ENCODE data around the gene CORIN. TPM values are rescaled to one million over a fixed set of nuclear protein-coding genes. Genes with fewer than 3 reads are reported as not detected.

The CORIN gene
- total and polyA plus RNA-seq, 2 donors (not counting 3 experiments of a cell fraction or from before 2014, with no cell fraction given) = 0.07 to 0.40 TPM

- no peaks in the 10 kb centered on the region for H3K79me2 ChIP-seq (ENCODE audit: control insufficient read depth, insufficient read depth, low read length)
- no peak overlapping the region for H2AFZ ChIP-seq (ENCODE audit: low read depth, low read length)
- H3K27me3 ChIP-seq (ENCODE audit: control insufficient read depth in 2 of 2, insufficient read depth in 2 of 2, low read length in 2 of 2) = peaks cover 0 to 9% of the 10 kb centered on the region in 2 experiments
- H4K20me1 ChIP-seq (replicated peaks; ENCODE audit: control insufficient read depth, extremely low read depth, insufficient read depth, low read length) = no peaks in the 10 kb centered on the region
- TF ChIP-seq MYC (IDR thresholded peaks at IDR 0.05; ENCODE audit: low read depth, low read length) (no peak), POLR2AphosphoS5 (IDR thresholded peaks at IDR 0.05; ENCODE audit: insufficient read depth, low read depth, low read length) (no peak), EZH2 (IDR thresholded peaks at IDR 0.05; ENCODE audit: borderline replicate concordance, low read depth, low read length, severe bottlenecking) (no peak), POLR2A (IDR thresholded peaks at IDR 0.05; ENCODE audit: low read depth, low read length) (no peak), JUN (IDR thresholded peaks at IDR 0.05; ENCODE audit: borderline replicate concordance, insufficient read depth, insufficient read length, low read depth) (no peak), FOS (IDR thresholded peaks at IDR 0.05; ENCODE audit: borderline replicate concordance, insufficient read depth, low read length) (no peak), GATA2 (IDR thresholded peaks at IDR 0.05; ENCODE audit: insufficient read depth, insufficient read length, low read depth, low read length) (no peak)
- TF ChIP-seq, protein P1, sequence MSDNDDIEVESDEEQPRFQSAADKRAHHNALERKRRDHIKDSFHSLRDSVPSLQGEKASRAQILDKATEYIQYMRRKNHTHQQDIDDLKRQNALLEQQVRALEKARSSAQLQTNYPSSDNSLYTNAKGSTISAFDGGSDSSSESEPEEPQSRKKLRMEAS (IDR thresholded peaks at IDR 0.05; ENCODE audit: insufficient read depth, insufficient read length) = no peak
- TF ChIP-seq, protein P2, sequence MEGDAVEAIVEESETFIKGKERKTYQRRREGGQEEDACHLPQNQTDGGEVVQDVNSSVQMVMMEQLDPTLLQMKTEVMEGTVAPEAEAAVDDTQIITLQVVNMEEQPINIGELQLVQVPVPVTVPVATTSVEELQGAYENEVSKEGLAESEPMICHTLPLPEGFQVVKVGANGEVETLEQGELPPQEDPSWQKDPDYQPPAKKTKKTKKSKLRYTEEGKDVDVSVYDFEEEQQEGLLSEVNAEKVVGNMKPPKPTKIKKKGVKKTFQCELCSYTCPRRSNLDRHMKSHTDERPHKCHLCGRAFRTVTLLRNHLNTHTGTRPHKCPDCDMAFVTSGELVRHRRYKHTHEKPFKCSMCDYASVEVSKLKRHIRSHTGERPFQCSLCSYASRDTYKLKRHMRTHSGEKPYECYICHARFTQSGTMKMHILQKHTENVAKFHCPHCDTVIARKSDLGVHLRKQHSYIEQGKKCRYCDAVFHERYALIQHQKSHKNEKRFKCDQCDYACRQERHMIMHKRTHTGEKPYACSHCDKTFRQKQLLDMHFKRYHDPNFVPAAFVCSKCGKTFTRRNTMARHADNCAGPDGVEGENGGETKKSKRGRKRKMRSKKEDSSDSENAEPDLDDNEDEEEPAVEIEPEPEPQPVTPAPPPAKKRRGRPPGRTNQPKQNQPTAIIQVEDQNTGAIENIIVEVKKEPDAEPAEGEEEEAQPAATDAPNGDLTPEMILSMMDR (IDR thresholded peaks at IDR 0.05; ENCODE audit: extremely low read depth in 1 of 2, insufficient read depth in 1 of 2, low read depth in 1 of 2, low read length in 2 of 2) = no peak
- DNase-seq (ENCODE audit: low read depth, low spot score) (no peak), FAIRE-seq (no peak)
- no TSS peak for BruUV-seq (replicated peaks)
- no peak overlapping the region for H3K9ac ChIP-seq (replicated peaks; ENCODE audit: extremely low read depth, insufficient read depth, low read length)
- no peaks in the 10 kb centered on the region for H3K9me3 ChIP-seq (replicated peaks; ENCODE audit: control insufficient read depth, insufficient read depth, low read length)
- H3K4me1 ChIP-seq (ENCODE audit: control insufficient read depth, extremely low read depth, insufficient read depth, low read length) = no peaks in the 10 kb centered on the region
- dilution Hi-C loops (cut with MboI; ENCODE audit: extremely low pct_ligation_motif_present, low sequenced_read_pairs) (no loop called here), intact Hi-C loops (cut with micrococcal nuclease) (no loop called here)
- no peaks in the 10 kb centered on the region for H3K36me3 ChIP-seq (ENCODE audit: control insufficient read depth in 2 of 2, extremely low read depth in 1 of 2, insufficient read depth in 2 of 2, low read length in 2 of 2)
- no peaks in the 10 kb centered on the region for H3K9me1 ChIP-seq (replicated peaks; ENCODE audit: control insufficient read depth, extremely low read depth, insufficient read depth, low read length)
- POLR2A ChIA-PET = no interaction called here
- CTCF ChIA-PET = interaction anchor here (1.5 kb wide), 1 partner anchor 10 kb away, joined by 5 read pairs; no protein-coding TSS in a partner anchor
- no peak overlapping the region for H3K4me2 ChIP-seq (ENCODE audit: insufficient read depth, low read length)
- no peak overlapping the region for H3K4me3 ChIP-seq (replicated peaks in 1 of 3; ENCODE audit: insufficient read depth in 1 of 3, low read depth in 1 of 3, low read length in 3 of 3)
- no peak overlapping the region for H3K27ac ChIP-seq (ENCODE audit: insufficient read depth, low read depth, low read length)
These were observed 8.4 kb downstream of the CORIN start for GRCh38 chr4:47829438-47829837.
